MM.1S (cell line): ENCODE data around the gene TCF12.

Experiments
- EZH2 ChIP-seq: fragments of 300-600 bp; sonication (generic); optimal IDR thresholded peaks from 2 replicates; pipeline ENCODE3; 2017; ENCODE audit warnings: low read depth, mild to moderate bottlenecking, antibody characterized with exemption, low read length, mixed read lengths
- EZH2phosphoT487 ChIP-seq: fragments of 300-600 bp; sonication (generic); IDR thresholded peaks from 2 replicates; pipeline ENCODE4 v1.6.1; 2018; ENCODE audit warnings: antibody characterized with exemption, low read length
- TF ChIP-seq, protein P1 (sequence below): fragments of 300-600 bp; sonication (generic); IDR thresholded peaks from 2 replicates; pipeline ENCODE4 v1.5.1; 2016; ENCODE audit warnings: antibody characterized with exemption, low read length, mixed read lengths

DNA sequence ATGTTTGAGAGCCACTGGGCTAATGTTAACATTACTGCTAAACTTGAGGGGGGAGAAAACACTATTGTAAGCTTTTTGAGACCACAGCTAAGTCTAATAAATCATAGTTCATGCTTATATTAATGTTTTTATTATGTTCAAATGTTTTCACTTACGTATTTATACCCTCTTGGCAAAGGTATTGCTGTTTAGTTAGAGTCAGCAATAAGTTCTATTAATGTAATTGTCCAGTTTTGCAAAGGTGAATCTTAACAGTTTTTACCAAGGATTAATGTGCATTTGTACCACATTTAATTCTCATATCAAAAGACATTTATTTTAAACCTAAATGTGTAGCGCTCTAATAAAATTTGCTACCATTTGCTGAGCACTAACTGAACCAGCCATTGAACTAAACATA is 251.2 kb downstream of the TCF12 start:
- TF ChIP-seq, protein P1, sequence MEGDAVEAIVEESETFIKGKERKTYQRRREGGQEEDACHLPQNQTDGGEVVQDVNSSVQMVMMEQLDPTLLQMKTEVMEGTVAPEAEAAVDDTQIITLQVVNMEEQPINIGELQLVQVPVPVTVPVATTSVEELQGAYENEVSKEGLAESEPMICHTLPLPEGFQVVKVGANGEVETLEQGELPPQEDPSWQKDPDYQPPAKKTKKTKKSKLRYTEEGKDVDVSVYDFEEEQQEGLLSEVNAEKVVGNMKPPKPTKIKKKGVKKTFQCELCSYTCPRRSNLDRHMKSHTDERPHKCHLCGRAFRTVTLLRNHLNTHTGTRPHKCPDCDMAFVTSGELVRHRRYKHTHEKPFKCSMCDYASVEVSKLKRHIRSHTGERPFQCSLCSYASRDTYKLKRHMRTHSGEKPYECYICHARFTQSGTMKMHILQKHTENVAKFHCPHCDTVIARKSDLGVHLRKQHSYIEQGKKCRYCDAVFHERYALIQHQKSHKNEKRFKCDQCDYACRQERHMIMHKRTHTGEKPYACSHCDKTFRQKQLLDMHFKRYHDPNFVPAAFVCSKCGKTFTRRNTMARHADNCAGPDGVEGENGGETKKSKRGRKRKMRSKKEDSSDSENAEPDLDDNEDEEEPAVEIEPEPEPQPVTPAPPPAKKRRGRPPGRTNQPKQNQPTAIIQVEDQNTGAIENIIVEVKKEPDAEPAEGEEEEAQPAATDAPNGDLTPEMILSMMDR = no peak
- no peak for TF ChIP-seq EZH2
- no peak for TF ChIP-seq EZH2phosphoT487
